HCT116 (cell line): ENCODE results near the gene SETD9. TPM values are rescaled to one million over a fixed set of nuclear protein-coding genes. Genes with fewer than 3 reads are reported as not detected.

Experiments
- ATAC-seq: fragments of 200-7000 bp; cut with Tn5 transposase; 2 replicates; pipeline ENCODE4 v1.9.1; 2020; ENCODE audit warnings: mild to moderate bottlenecking, moderate library complexity
- BruUV-seq: library from RNA; stranded (reverse); fragments of 400-500 nt; replicated peaks from 2 replicates; lab custom pipeline; 2021; lab: Mats Ljungman, UMichigan
- CTCF ChIA-PET: fragments of 300-600 bp; sonication (Branson Sonifier 250); formaldehyde crosslinking; loops from one replicate; lab custom pipeline; 2021; ENCODE audit warnings: antibody characterized with exemption; lab: Charles Lee
- POLR2A ChIA-PET: fragments of 300-600, 350-600 bp; sonication (Branson Sonifier 250); formaldehyde crosslinking; loops from one replicate; lab custom pipeline; 2021; ENCODE audit warnings: antibody characterized with exemption; lab: Charles Lee
- RAD21 ChIA-PET, 2 experiments: fragments of 300-600 bp; sonication (Branson Sonifier 250); formaldehyde crosslinking; loops; one replicate each; lab custom pipeline; 2023; ENCODE audit warnings: low total read pairs in 2 of 2; ENCODE audit not compliant: uncharacterized antibody in 2 of 2, unreplicated experiment in 2 of 2, low non-redundant PET in 1 of 2; lab: Charles Lee
- DNase-seq: peaks from one replicate; pipeline ENCODE4 v3.0.0-alpha.2; 2010; ENCODE audit warnings: low read depth, low spot score
- H2AFZ ChIP-seq: fragments of 200-600 bp; shearing (Covaris generic), sonication (generic); 2 replicates; pipeline ENCODE4 v1.6.1; 2017; ENCODE audit warnings: low read depth, mixed run types, mixed read lengths, antibody characterized with exemption, low read length; ENCODE audit not compliant: poor library complexity, severe bottlenecking
- H3K27ac ChIP-seq: 2 replicates; pipeline ENCODE4 v1.5.1; 2012; ENCODE audit warnings: low read depth, low read length
- H3K27me3 ChIP-seq: fragments of 200-600 bp; sonication (generic); 2 replicates; pipeline ENCODE4 v1.6.1; 2016; ENCODE audit warnings: mixed run types, low read length, mixed read lengths; ENCODE audit not compliant: insufficient read depth
- H3K36me3 ChIP-seq, 2 experiments: fragments of 200-500 bp in 1 of 2; fragments of 200-600 bp in 1 of 2; sonication (Bioruptor generic) in 1 of 2; sonication (generic) in 1 of 2; 2 replicates each; pipeline versions ENCODE4 v1.5.1 to v1.6.1; 2014 to 2016; ENCODE audit warnings: low read length in 2 of 2, inconsistent platforms in 1 of 2, mixed read lengths in 1 of 2, mixed run types in 1 of 2; ENCODE audit not compliant: insufficient read depth in 2 of 2, control insufficient read depth in 1 of 2
- H3K4me1 ChIP-seq, 2 experiments: fragments of 200-600 bp in 1 of 2; sonication (generic) in 1 of 2; 2 replicates each; pipeline versions ENCODE4 v1.5.1 to v1.6.1; 2012 to 2017; ENCODE audit warnings: low read length in 2 of 2, inconsistent platforms in 1 of 2, mild to moderate bottlenecking in 1 of 2, mixed read lengths in 1 of 2, mixed run types in 1 of 2, moderate library complexity in 1 of 2; ENCODE audit not compliant: insufficient read depth in 2 of 2, control insufficient read depth in 1 of 2
- H3K4me2 ChIP-seq: fragments of 200-600 bp; sonication (generic); 2 replicates; pipeline ENCODE4 v1.6.1; 2017; ENCODE audit warnings: mixed run types, low read length, mixed read lengths
- H3K4me3 ChIP-seq, 2 experiments: fragments of 200-600 bp in 1 of 2; sonication (generic) in 1 of 2; replicated peaks in 1 of 2; 2 replicates each; pipeline ENCODE4 v1.5.1; 2011 to 2016; ENCODE audit warnings: low read length in 2 of 2, control low read depth in 1 of 2, low read depth in 1 of 2, mild to moderate bottlenecking in 1 of 2, mixed read lengths in 1 of 2, mixed run types in 1 of 2
- H3K79me2 ChIP-seq: fragments of 200-600 bp; sonication (generic); 2 replicates; pipeline ENCODE4 v1.6.1; 2017; ENCODE audit warnings: mild to moderate bottlenecking, mixed run types, low read length, moderate library complexity, mixed read lengths; ENCODE audit not compliant: insufficient read depth
- H3K9ac ChIP-seq: fragments of 200-600 bp; sonication (generic); 2 replicates; pipeline ENCODE4 v1.6.1; 2016; ENCODE audit warnings: low read length, mixed read lengths
- H3K9me2 ChIP-seq: fragments of 200-600 bp; sonication (generic), shearing (Covaris generic); 2 replicates; pipeline ENCODE4 v1.6.1; 2017; ENCODE audit warnings: mixed run types, mild to moderate bottlenecking, moderate library complexity; ENCODE audit not compliant: insufficient read depth
- H3K9me3 ChIP-seq, 2 experiments: fragments of 200-500 bp in 1 of 2; fragments of 200-600 bp in 1 of 2; sonication (Bioruptor generic) in 1 of 2; sonication (generic) in 1 of 2; 2 replicates each; pipeline ENCODE4 v1.6.1; 2014 to 2017; ENCODE audit warnings: low read length in 2 of 2, mixed read lengths in 2 of 2, inconsistent platforms in 1 of 2, low read depth in 1 of 2, mild to moderate bottlenecking in 1 of 2, mixed run types in 1 of 2, moderate library complexity in 1 of 2; ENCODE audit not compliant: control insufficient read depth in 1 of 2, insufficient read depth in 1 of 2
- H4K20me1 ChIP-seq: fragments of 200-600 bp; sonication (generic), shearing (Covaris generic); 2 replicates; pipeline ENCODE4 v1.6.1; 2017; ENCODE audit warnings: mixed run types, mild to moderate bottlenecking, moderate library complexity; ENCODE audit not compliant: insufficient read depth
- ATF3 ChIP-seq: IDR thresholded peaks from 2 replicates; pipeline ENCODE4 v1.6.1; 2012
- CBX3 ChIP-seq: IDR thresholded peaks from 2 replicates; pipeline ENCODE4 v1.6.1; 2012; ENCODE audit warnings: low read depth
- CEBPB ChIP-seq: IDR thresholded peaks from 2 replicates; pipeline ENCODE4 v1.6.1; 2012; ENCODE audit warnings: low read depth
- CTCF ChIP-seq, 3 experiments: fragments of 200-600 bp in 1 of 3; sonication (generic) in 1 of 3; IDR thresholded peaks in 2 of 3; conservative IDR thresholded peaks in 1 of 3; 2 replicates each; pipeline ENCODE4 v1.5.1; 2012 to 2017; ENCODE audit warnings: low read depth in 2 of 3, low read length in 2 of 3, antibody characterized with exemption in 1 of 3, borderline replicate concordance in 1 of 3, control low read depth in 1 of 3, mild to moderate bottlenecking in 1 of 3, mixed read lengths in 1 of 3, mixed run types in 1 of 3, moderate library complexity in 1 of 3; ENCODE audit not compliant: insufficient read depth in 1 of 3
- EGR1 ChIP-seq: IDR thresholded peaks from 2 replicates; pipeline ENCODE4 v1.6.1; 2012; ENCODE audit warnings: low read depth
- ELF1 ChIP-seq: IDR thresholded peaks from 2 replicates; pipeline ENCODE4 v1.6.1; 2012; ENCODE audit warnings: low read depth, borderline replicate concordance
- EZH2 ChIP-seq: fragments of 200-600 bp; sonication (generic); IDR thresholded peaks from 2 replicates; pipeline ENCODE4 v1.6.1; 2017; ENCODE audit warnings: antibody characterized with exemption, mixed run types
- FOSL1 ChIP-seq: IDR thresholded peaks from 2 replicates; pipeline ENCODE4 v1.6.1; 2012; ENCODE audit warnings: low read depth
- JUND ChIP-seq: IDR thresholded peaks from 2 replicates; pipeline ENCODE4 v1.6.1; 2012
- POLR2A ChIP-seq: IDR thresholded peaks from 2 replicates; pipeline ENCODE4 v1.7.0; 2011; ENCODE audit warnings: borderline replicate concordance; ENCODE audit not compliant: insufficient read depth, insufficient read length; ENCODE audit errors: extremely low read depth
- POLR2AphosphoS5 ChIP-seq: IDR thresholded peaks from 2 replicates; pipeline ENCODE4 v1.6.1; 2011; ENCODE audit warnings: mild to moderate bottlenecking, low read depth, low read length, moderate library complexity
- SIN3A ChIP-seq: IDR thresholded peaks from 2 replicates; pipeline ENCODE4 v1.6.1; 2012; ENCODE audit warnings: low read depth
- SRF ChIP-seq: IDR thresholded peaks from 2 replicates; pipeline ENCODE4 v1.6.1; 2012; ENCODE audit warnings: low read depth
- ZBTB33 ChIP-seq: IDR thresholded peaks from 2 replicates; pipeline ENCODE4 v1.6.1; 2011; ENCODE audit warnings: mild to moderate bottlenecking, low read length, moderate library complexity; ENCODE audit not compliant: insufficient replicate concordance; ENCODE audit errors: extremely low read depth
- ZNF274 ChIP-seq: fragments of 200-500 bp; sonication (Bioruptor generic); IDR thresholded peaks from 2 replicates; pipeline ENCODE4 v1.6.1; 2014; ENCODE audit warnings: mild to moderate bottlenecking, low read depth, low read length, inconsistent platforms
- intact Hi-C: fragments of 100-400 bp; cut with micrococcal nuclease; formaldehyde crosslinking; loops from 2 replicates; pipeline ENCODE4 v1.10.0; 2022
- total RNA-seq: library from RNA; stranded (reverse); gene quantifications from one replicate; pipeline ENCODE4 v1.2.1, GENCODE V29; 2021; ENCODE audit not compliant: unreplicated experiment
- TF ChIP-seq, protein P1 (sequence below): IDR thresholded peaks from 2 replicates; pipeline ENCODE4 v1.6.1; 2012; ENCODE audit warnings: low read depth

Gene SETD9
- total RNA-seq, 1 experiment from 2014 or later = 10.9 TPM

DNA sequence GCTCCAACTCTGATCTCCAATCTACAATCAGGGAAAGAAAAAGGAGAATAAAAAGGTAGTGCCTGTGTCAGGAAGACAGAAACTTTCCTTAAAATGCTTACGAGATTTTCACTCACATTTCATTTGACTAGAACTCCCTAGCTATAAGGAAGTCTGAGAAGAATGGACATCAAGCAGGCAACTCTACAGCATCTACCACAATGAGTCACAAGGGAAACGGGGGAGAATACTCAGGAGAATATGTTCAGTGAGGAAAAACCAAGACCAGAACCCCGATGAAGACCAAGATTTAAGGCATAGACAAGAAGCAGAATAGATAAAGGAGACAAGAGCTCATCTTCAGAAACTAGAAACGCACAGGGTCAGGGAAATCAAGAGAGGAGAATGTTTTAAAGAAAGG is 9.0 kb upstream of the SETD9 start:
- no peak for DNase-seq
- H3K4me2 ChIP-seq = no peak overlapping the region

More for the DNA sequence above, 9.0 kb upstream of the SETD9 start:
- Histone ChIP-seq H4K20me1 (no peaks in the 10 kb centered on the region), H3K4me3 (no peak overlapping the region), H3K9me3 (no peaks in the 10 kb centered on the region; a peak in 1 of 4 replicates), H3K9ac (no peak overlapping the region), H3K4me1 (no peaks in the 10 kb centered on the region), H3K79me2 (no peaks in the 10 kb centered on the region), H3K27ac (no peak overlapping the region), H3K27me3 (no peaks in the 10 kb centered on the region), H3K36me3 (no peaks in the 10 kb centered on the region), H2AFZ (no peak overlapping the region), H3K9me2 (no peaks in the 10 kb centered on the region)
- TF ChIP-seq CEBPB (no peak), SIN3A (no peak), POLR2AphosphoS5 (no peak), POLR2A (no peak), CBX3 (no peak), FOSL1 (no peak), JUND (no peak), ZNF274 (no peak), CTCF (IDR thresholded peaks at IDR 0.05 in 2 of 3, conservative IDR thresholded peaks at IDR 0.05 in 1 of 3; ENCODE audit: borderline replicate concordance in 1 of 3, insufficient read depth in 1 of 3, low read depth in 2 of 3, low read length in 2 of 3) (no peak), ZBTB33 (no peak), ELF1 (no peak), EGR1 (no peak), SRF (no peak), ATF3 (no peak), EZH2 (no peak)
- TF ChIP-seq, protein P1, sequence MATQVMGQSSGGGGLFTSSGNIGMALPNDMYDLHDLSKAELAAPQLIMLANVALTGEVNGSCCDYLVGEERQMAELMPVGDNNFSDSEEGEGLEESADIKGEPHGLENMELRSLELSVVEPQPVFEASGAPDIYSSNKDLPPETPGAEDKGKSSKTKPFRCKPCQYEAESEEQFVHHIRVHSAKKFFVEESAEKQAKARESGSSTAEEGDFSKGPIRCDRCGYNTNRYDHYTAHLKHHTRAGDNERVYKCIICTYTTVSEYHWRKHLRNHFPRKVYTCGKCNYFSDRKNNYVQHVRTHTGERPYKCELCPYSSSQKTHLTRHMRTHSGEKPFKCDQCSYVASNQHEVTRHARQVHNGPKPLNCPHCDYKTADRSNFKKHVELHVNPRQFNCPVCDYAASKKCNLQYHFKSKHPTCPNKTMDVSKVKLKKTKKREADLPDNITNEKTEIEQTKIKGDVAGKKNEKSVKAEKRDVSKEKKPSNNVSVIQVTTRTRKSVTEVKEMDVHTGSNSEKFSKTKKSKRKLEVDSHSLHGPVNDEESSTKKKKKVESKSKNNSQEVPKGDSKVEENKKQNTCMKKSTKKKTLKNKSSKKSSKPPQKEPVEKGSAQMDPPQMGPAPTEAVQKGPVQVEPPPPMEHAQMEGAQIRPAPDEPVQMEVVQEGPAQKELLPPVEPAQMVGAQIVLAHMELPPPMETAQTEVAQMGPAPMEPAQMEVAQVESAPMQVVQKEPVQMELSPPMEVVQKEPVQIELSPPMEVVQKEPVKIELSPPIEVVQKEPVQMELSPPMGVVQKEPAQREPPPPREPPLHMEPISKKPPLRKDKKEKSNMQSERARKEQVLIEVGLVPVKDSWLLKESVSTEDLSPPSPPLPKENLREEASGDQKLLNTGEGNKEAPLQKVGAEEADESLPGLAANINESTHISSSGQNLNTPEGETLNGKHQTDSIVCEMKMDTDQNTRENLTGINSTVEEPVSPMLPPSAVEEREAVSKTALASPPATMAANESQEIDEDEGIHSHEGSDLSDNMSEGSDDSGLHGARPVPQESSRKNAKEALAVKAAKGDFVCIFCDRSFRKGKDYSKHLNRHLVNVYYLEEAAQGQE = no peak
- BruUV-seq = no TSS peak
- ChIA-PET CTCF (interaction anchor here (0.7 to 5.0 kb wide), 7 partner anchors 18 to 630 kb away, joined by 3 to 37 read pairs (median 4); no protein-coding TSS in a partner anchor), POLR2A (no interaction called here), RAD21 (interaction anchor here in 1 of 2 experiments (0.7 to 1.2 kb wide), 2 partner anchors 238 to 630 kb away, joined by 4 read pairs; no protein-coding TSS in a partner anchor)
- intact Hi-C loops = loop anchor here (2.0 to 5.0 kb wide), 3 partner anchors 182 to 1562 kb away; partner anchors contain the start of gene PLK2
- peak; percentile 20; the same call in 1 of the 2 replicates for ATAC-seq
